H1 (cell line): Measurements from ENCODE around the gene RPL7L1. TPM values are rescaled to one million over a fixed set of nuclear protein-coding genes. Genes with fewer than 3 reads are reported as not detected.

Source experiments
- CBX5 ChIP-seq: fragments of 300-800, 300-1000 bp; sonication (generic); IDR thresholded peaks from 2 replicates; pipeline ENCODE4 v1.7.1; 2016; ENCODE audit warnings: antibody characterized with exemption, low read length, low read depth
- CHD7 ChIP-seq: fragments of 300-600 bp; sonication (generic); IDR thresholded peaks from 2 replicates; pipeline ENCODE4 v1.7.1; 2012; ENCODE audit warnings: low read length, moderate library complexity, mild to moderate bottlenecking, inconsistent platforms; ENCODE audit not compliant: insufficient replicate concordance
- GTF2F1 ChIP-seq: IDR thresholded peaks from 2 replicates; pipeline ENCODE4 v1.6.1; 2012; ENCODE audit warnings: low read depth, low read length, improper control_type of control experiment, borderline replicate concordance
- KDM1A ChIP-seq: fragments of 200-600, 300-600 bp; sonication (generic); IDR thresholded peaks from 2 replicates; pipeline ENCODE4 v1.7.1; 2016; ENCODE audit warnings: mild to moderate bottlenecking, low read length, borderline replicate concordance
- PHF8 ChIP-seq: fragments of 200-600 bp; sonication (generic); conservative IDR thresholded peaks from 2 replicates; pipeline ENCODE4 v1.7.1; 2012; ENCODE audit warnings: low read depth, mild to moderate bottlenecking, inconsistent platforms, low read length, moderate library complexity
- RBBP5 ChIP-seq: IDR thresholded peaks from 2 replicates; pipeline ENCODE4 v1.7.1; 2012; ENCODE audit warnings: low read depth, mild to moderate bottlenecking, inconsistent platforms, low read length, moderate library complexity, borderline replicate concordance
- SP4 ChIP-seq: IDR thresholded peaks from 2 replicates; pipeline ENCODE4 v1.6.1; 2012; ENCODE audit warnings: low read length, inconsistent platforms
- TAF7 ChIP-seq: optimal IDR thresholded peaks from 2 replicates; pipeline ENCODE3; 2011; ENCODE audit warnings: low read depth, mild to moderate bottlenecking, inconsistent platforms, low read length, moderate library complexity, borderline replicate concordance
- TBP ChIP-seq: IDR thresholded peaks from 2 replicates; pipeline ENCODE4 v1.6.1; 2011; ENCODE audit warnings: low read depth, low read length, improper control_type of control experiment
- polyA plus RNA-seq, 7 experiments: library from polyadenylated mRNA; depleted of rRNA in 3 of 7; stranded (reverse) in 5 of 7; unstranded in 2 of 7; fragments of >200 nt in 5 of 7; fragments of 200-250 nt in 2 of 7; gene quantifications; 1 replicate in 5 of 7; 2 replicates in 1 of 7; 4 replicates in 1 of 7; pipeline versions ENCODE4 v1.2.1 to v1.2.3, GENCODE V29; 2011 to 2013; ENCODE audit warnings: missing spikeins in 2 of 7, mixed read lengths in 2 of 7
- total RNA-seq: library from RNA; stranded (reverse); fragmentation: NEBNext Ultra II Directional; extraction: Animal tissue kit (Norgen Biotek cat#: 25700); gene quantifications from 2 replicates; pipeline ENCODE4 v1.2.1, GENCODE V29; 2021

The RPL7L1 gene
- total and polyA plus RNA-seq, 2 of the 8 experiments (the other 6 are each of a cell fraction or from before 2014, with no cell fraction given), result 31.0 to 117 TPM

GRCh38 chr6:42890311-42891198 lies 11.1 kb downstream of the RPL7L1 start (continued):
- TF ChIP-seq CHD7, result no peak
- no peak for TF ChIP-seq GTF2F1
- TF ChIP-seq TBP, result peak; percentile 81
- peak; percentile 98 for TF ChIP-seq PHF8
- 0 out of 2 replicates have a peak, but pooled peaks have one; percentile 65 for TF ChIP-seq SP4
- TF ChIP-seq KDM1A, result no peak; the same call in 1 of the 2 replicates
- no peak for TF ChIP-seq CBX5
- peak; percentile 83; the same call in 1 of the 2 replicates for TF ChIP-seq RBBP5
- peak; percentile 81 for TF ChIP-seq TAF7
